HUES6 (cell line): ENCODE measurements around the gene MPG.
A peak's percentile ranks its signal among the peaks of the same experiment; 100 is the strongest.

Source experiments
- H3K27ac ChIP-seq: 2 replicates; pipeline ENCODE4 v1.7.0; 2013; ENCODE audit warnings: low read depth, mild to moderate bottlenecking, low read length, inconsistent platforms
- H3K27me3 ChIP-seq: 2 replicates; pipeline ENCODE4 v1.6.1; 2013; ENCODE audit warnings: low read length; ENCODE audit not compliant: control insufficient read depth, insufficient read depth
- H3K36me3 ChIP-seq: 2 replicates; pipeline ENCODE4 v1.6.1; 2013; ENCODE audit warnings: low read length; ENCODE audit not compliant: control insufficient read depth, insufficient read depth
- H3K4me1 ChIP-seq: 2 replicates; pipeline ENCODE4 v1.6.1; 2013; ENCODE audit warnings: low read length; ENCODE audit not compliant: control insufficient read depth, insufficient read depth
- H3K4me3 ChIP-seq: 2 replicates; pipeline ENCODE4 v1.5.1; 2013; ENCODE audit warnings: low read depth, low read length
- H3K9ac ChIP-seq: one replicate; pipeline ENCODE4 v1.6.1; 2013; ENCODE audit warnings: mild to moderate bottlenecking, low read length
- H3K9me3 ChIP-seq: 2 replicates; pipeline ENCODE4 v1.6.1; 2013; ENCODE audit warnings: low read depth, low read length; ENCODE audit not compliant: control insufficient read depth, insufficient read depth

MPG gene

DNA sequence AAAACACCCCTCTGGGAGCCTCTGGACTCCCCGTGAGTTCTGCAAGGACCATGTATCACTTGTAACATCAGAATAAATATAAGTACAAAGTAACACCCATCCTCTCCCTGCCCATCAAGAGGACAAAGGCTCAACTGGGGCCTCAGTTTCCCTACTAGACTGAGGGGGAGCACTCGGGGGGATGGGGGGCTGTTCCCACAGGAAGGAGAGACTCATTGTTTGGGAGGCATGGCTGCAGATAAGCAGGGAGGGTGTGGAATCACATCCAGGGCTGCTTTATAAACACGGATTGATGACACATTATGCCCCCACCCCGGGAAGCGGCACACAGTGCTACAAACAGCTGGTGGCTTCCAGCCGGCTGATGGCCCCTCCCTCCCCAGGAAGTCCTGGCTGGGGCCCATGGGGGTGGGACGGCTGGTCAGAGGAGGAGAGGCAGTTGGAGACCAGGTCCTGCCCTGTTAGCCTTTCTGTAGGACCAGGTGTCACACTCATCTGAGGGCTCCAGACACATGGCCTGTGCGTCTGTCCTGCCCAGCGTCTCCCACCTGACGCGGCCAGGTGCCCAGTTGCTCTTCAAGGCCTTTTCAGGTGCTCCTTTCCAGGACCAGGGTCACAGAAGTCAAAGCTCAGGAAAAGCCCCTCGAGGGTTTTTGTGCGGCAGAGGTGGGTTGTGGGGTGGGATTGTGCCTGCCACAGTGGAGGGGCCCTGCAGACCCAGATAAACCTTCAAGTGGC, 1.3 kb upstream of the MPG start:
- Histone ChIP-seq H3K36me3 (peaks cover 15% of the 10 kb centered on the region), H3K9me3 (no peaks in the 10 kb centered on the region), H3K27me3 (no peaks in the 10 kb centered on the region), H3K9ac (peak overlapping the region; percentile 82), H3K4me1 (peaks cover 55% of the 10 kb centered on the region), H3K4me3 (peak overlapping the region; percentile 63), H3K27ac (peak overlapping the region; percentile 81; the same call in 1 of the 2 replicates)

DNA sequence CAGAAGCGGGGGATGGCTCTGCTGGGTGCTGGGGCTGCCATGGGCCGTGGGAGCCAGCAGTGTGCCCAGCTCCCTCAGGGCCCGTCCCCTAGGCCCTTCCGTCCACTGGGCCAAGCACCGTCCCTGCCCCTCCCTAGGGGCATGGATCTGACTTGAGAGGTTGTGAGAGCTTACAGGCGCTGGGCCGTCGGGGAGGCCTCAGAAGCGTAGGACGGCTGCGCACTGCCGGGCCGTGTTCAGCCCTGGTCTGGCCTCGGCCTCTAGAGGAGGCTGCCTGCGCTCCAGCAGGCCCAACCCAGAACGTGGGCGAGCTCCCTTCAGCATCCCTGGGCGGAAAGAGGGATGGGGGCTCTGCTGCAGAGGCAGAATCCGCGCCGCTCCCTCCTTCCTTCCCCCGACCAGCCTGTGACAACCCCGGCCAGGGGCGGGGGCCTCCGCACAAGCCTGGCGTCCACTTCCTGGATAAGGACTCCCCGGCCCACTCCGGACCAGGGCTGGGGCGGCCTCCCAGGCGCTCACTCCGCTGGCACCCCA, 685 bp upstream of the MPG start:
- H3K27me3 ChIP-seq, result no peaks in the 10 kb centered on the region
- no peaks in the 10 kb centered on the region for H3K9me3 ChIP-seq
- H3K27ac ChIP-seq, result peak overlapping the region; percentile 81; the same call in 1 of the 2 replicates
- peaks cover 55% of the 10 kb centered on the region for H3K4me1 ChIP-seq
- peak overlapping the region; percentile 82 for H3K9ac ChIP-seq
- peaks cover 17% of the 10 kb centered on the region for H3K36me3 ChIP-seq
- H3K4me3 ChIP-seq, result peak overlapping the region; percentile 63

DNA sequence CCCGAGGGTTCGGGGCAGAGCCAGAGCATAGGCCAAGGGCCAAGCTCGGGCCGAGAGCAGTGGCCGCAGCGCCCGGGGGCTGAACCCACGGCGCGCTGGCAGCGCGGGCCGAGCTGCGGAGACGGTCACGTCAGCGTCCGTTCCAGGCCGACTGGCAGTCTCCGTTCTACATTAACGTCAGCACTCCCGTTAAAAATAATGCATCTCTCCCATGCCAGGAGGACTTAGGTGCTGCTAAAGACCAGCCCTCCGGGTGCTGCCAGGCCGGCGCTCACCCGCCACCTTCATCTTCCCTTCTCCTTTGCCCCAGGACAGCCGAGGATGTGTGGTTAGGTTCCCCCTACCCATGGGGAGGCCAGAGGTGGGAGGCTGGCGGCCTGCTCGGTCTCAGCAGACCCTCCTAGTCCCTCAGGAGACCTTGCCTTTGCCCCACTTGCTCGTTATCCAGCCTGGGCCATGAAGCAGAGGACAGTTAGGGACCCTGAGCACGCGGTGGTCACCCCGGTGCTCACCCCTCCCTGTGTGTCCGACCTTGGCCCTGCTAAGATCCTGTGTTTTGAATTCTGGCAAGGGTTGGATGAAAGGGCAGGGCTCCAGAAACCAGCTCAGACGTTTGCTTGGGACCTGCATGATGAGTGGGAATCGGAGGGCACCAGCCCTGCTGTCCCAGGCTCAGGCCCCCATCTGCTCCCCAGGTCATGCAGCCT, 572 bp downstream of the MPG start:
- Histone ChIP-seq H3K4me3 (peak overlapping the region; percentile 63), H3K27ac (no peak overlapping the region; the same call in 1 of the 2 replicates), H3K9ac (peak overlapping the region; percentile 82), H3K27me3 (no peaks in the 10 kb centered on the region), H3K9me3 (no peaks in the 10 kb centered on the region), H3K36me3 (peaks cover 26% of the 10 kb centered on the region), H3K4me1 (peaks cover 45% of the 10 kb centered on the region)

DNA sequence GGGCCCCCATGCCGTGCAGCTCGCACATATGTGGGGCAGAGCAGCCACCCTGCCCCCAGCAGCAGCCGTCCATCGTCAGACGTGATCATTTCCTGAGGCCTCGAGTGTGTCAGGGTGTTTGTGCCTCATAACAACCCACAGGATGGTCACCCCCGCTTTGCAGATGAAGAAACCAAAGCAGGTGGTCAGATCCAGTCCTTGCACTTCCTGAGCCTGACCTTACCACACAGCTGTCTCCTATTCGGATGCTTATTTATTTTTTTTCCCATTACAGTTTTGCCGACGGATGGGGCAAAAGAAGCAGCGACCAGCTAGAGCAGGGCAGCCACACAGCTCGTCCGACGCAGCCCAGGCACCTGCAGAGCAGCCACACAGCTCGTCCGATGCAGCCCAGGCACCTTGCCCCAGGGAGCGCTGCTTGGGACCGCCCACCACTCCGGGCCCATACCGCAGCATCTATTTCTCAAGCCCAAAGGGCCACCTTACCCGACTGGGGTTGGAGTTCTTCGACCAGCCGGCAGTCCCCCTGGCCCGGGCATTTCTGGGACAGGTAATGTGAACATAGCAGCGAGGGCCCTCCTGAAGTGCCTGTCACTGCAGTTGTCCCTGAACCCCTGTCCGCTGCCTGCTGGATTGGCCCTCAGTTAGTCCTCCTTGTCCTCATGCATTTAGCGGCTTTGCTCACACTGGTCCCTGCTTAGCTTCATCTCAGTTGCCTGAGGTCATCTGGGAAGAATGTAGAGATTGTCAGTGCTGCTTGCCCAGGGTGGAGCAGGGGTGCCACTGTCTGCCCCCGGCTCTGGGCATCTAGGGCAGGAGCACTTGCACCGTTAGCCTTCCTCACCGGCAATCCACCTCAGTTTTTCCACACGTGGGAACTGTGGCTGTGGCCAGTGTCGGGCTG, 1.4 kb downstream of the MPG start:
- peaks cover 37% of the 10 kb centered on the region for H3K4me1 ChIP-seq
- no peak overlapping the region for H3K27ac ChIP-seq
- peak overlapping the region; percentile 63 for H3K4me3 ChIP-seq
- no peaks in the 10 kb centered on the region for H3K27me3 ChIP-seq
- peaks cover 34% of the 10 kb centered on the region for H3K36me3 ChIP-seq
- peak overlapping the region; percentile 82 for H3K9ac ChIP-seq
- H3K9me3 ChIP-seq, result no peaks in the 10 kb centered on the region

DNA sequence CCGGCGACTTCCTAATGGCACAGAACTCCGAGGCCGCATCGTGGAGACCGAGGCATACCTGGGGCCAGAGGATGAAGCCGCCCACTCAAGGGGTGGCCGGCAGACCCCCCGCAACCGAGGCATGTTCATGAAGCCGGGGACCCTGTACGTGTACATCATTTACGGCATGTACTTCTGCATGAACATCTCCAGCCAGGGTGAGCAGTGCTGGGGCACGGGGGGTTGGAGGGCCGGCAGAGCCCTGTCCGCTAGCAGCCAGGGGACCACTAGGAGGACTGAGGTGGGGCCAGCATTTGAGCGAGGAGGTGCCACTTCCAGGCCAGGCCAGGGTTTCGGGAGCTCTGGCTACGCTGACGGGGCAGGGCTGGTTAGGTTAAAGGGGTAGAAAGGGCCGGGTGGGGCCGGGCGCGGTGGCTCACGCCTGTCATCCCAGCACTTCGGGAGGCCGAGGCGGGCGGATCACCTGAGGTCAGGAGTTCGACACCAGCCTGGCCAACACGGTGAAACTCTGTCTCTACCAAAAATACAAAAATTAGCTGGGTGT, 5.1 kb downstream of the MPG start:
- H3K27me3 ChIP-seq, result no peaks in the 10 kb centered on the region
- peaks cover 8% of the 10 kb centered on the region; the same call in 1 of the 2 replicates for H3K4me1 ChIP-seq
- H3K27ac ChIP-seq, result no peak overlapping the region
- H3K9me3 ChIP-seq, result no peaks in the 10 kb centered on the region
- no peak overlapping the region for H3K4me3 ChIP-seq
- no peak overlapping the region for H3K9ac ChIP-seq
- peaks cover 66% of the 10 kb centered on the region for H3K36me3 ChIP-seq

DNA sequence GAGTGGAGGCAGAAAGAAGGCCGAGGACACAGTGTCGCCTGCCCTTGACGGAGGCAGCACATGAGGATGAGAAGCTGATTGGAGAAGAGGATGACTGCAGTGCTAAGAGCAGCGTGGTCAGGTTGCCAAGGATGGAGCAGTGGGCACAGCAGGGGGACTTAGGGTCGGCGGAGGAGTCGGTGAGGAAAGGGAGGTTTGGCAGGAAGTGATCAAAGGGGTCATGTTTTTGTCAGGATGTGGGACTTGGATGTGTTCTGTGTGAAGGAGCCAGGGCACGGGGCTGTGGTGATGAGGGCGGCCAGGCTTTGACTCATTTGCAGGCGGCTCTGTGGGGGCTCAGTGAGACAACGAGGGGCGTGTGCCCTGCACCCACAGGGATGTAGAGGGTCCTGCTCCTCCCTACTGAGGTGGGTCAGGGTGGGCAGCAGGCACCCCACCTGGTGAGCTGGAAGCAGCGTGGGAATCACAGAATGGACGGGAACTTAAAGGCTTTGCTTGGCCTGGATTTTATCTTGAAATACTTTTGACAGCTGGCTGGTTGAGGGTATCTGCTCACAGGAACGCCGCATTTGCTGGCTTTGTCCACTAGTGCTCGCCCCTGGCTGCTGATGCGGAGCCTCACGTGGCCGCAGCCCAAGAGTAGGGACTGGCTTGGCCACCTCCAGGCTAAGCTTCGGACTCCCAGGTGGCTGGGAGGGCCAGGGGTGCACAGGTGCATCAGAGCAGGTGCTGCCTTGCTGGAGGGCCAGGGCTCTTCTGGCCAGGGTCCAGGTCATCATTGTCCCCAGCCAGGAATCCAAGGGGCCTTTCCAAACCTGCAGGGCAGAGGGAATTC, 6.0 kb downstream of the MPG start:
- H3K27me3 ChIP-seq, result no peaks in the 10 kb centered on the region
- no peak overlapping the region for H3K9ac ChIP-seq
- H3K9me3 ChIP-seq, result no peaks in the 10 kb centered on the region
- H3K36me3 ChIP-seq, result peaks cover 73% of the 10 kb centered on the region
- H3K4me1 ChIP-seq, result peaks cover 3% of the 10 kb centered on the region; the same call in 1 of the 2 replicates
- H3K4me3 ChIP-seq, result no peak overlapping the region
- no peak overlapping the region for H3K27ac ChIP-seq

DNA sequence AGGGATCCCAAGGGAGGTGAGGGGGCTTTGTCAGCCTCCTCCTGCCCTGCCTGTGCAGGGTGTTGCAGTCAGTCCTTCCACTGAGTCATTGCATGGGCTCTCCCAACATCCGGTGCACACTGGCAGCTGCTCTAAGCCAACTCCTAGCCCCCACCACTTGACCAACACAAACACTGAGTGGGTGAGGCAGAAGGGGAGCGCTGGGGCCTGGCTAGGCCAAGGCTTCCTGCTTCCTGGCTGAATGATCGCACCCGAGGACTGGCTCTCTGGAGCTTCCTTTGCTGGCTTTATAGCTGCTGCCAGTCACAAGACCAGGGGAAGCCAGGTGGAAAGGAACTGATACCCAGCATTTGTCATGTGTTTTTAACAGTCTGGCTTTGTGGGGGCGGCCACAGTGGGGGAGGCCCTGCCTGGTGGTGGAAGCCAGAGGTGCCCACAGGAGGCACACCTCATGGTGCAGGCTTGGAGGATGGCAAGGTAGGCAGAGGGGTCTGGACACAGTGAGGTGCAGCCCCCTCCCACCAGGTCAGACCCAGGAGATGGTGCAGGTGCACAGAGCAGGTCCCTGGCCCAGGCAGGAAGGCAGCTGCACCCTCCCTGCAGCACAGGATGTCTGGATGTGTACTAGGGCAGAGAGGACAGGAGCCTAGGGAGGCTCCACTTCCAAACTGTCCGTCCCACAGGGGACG, 6.8 kb downstream of the MPG start:
- Histone ChIP-seq H3K27me3 (no peaks in the 10 kb centered on the region), H3K4me1 (no peaks in the 10 kb centered on the region), H3K36me3 (peaks cover 75% of the 10 kb centered on the region), H3K27ac (no peak overlapping the region), H3K9ac (no peak overlapping the region), H3K9me3 (no peaks in the 10 kb centered on the region), H3K4me3 (no peak overlapping the region)

DNA sequence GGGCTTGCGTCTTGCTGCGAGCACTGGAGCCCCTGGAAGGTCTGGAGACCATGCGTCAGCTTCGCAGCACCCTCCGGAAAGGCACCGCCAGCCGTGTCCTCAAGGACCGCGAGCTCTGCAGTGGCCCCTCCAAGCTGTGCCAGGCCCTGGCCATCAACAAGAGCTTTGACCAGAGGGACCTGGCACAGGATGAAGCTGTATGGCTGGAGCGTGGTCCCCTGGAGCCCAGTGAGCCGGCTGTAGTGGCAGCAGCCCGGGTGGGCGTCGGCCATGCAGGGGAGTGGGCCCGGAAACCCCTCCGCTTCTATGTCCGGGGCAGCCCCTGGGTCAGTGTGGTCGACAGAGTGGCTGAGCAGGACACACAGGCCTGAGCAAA, 7.4 kb downstream of the MPG start:
- Histone ChIP-seq H3K9me3 (no peaks in the 10 kb centered on the region), H3K27me3 (no peaks in the 10 kb centered on the region), H3K9ac (no peak overlapping the region), H3K27ac (no peak overlapping the region), H3K36me3 (peaks cover 76% of the 10 kb centered on the region), H3K4me1 (no peaks in the 10 kb centered on the region), H3K4me3 (no peak overlapping the region)

DNA sequence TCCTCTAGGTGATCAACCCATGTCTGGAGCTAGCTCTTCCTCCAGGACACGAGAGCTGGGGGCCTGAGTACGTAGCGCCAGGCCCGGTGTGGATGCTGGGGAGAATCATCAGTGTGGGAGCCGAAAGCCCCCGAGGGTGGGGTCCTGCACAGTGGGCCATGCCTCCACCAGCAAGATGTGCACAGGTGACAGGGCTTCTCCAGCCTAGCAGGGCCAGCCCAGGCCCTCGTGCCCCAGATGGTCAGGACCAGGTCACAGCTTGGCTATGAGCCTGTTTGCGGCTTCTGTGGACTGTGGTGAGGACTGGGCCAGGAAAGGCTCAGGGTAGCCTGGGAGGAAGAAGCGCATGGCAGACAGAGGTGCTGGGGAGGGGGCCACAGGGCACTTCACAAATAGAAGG, 7.8 kb downstream of the MPG start:
- no peak overlapping the region for H3K9ac ChIP-seq

More for the DNA sequence above, 7.8 kb downstream of the MPG start:
- H3K4me3 ChIP-seq, result no peak overlapping the region
- H3K36me3 ChIP-seq, result peaks cover 76% of the 10 kb centered on the region
- no peaks in the 10 kb centered on the region for H3K4me1 ChIP-seq
- H3K9me3 ChIP-seq, result no peaks in the 10 kb centered on the region
- no peaks in the 10 kb centered on the region for H3K27me3 ChIP-seq
- H3K27ac ChIP-seq, result peak overlapping the region; percentile 41; the same call in 1 of the 2 replicates
